Activated T-cell treated with anti-CD3 and anti-CD28 coated beads for 48 hours (primary cell): Measurements from ENCODE around the gene C3orf52.

Source experiments
- DNase-seq: peaks from one replicate; pipeline ENCODE4 v3.0.0-alpha.2; 2020; ENCODE audit warnings: low read depth

Gene C3orf52

GRCh38 chr3:112086875-112087524 lies 811 bp downstream of the C3orf52 start:
- DNase-seq: no peak

- no peak for DNase-seq
These were observed 1.6 kb downstream of the C3orf52 start for GRCh38 chr3:112087746-112088145.

GRCh38 chr3:112088944-112089343 lies 2.8 kb downstream of the C3orf52 start:
- DNase-seq: no peak

GRCh38 chr3:112089956-112090886 lies 4.0 kb downstream of the C3orf52 start:
- no peak for DNase-seq

GRCh38 chr3:112090887-112091586 lies 4.8 kb downstream of the C3orf52 start:
- no peak for DNase-seq

GRCh38 chr3:112092496-112093179 lies 6.4 kb downstream of the C3orf52 start:
- no peak for DNase-seq

GRCh38 chr3:112093180-112093522 lies 7.0 kb downstream of the C3orf52 start:
- DNase-seq: no peak

- no peak for DNase-seq
These were observed 9.5 kb downstream of the C3orf52 start for GRCh38 chr3:112095731-112096130.

GRCh38 chr3:112096176-112096575 lies 10.0 kb downstream of the C3orf52 start:
- DNase-seq: no peak

GRCh38 chr3:112097378-112097777 lies 11.2 kb downstream of the C3orf52 start:
- no peak for DNase-seq

GRCh38 chr3:112101916-112102315 lies 15.7 kb downstream of the C3orf52 start:
- DNase-seq: no peak

- DNase-seq: no peak
These were observed 18.6 kb downstream of the C3orf52 start for GRCh38 chr3:112104774-112105173.

- DNase-seq: no peak
These were observed 23.1 kb downstream of the C3orf52 start for GRCh38 chr3:112109322-112109721.

GRCh38 chr3:112111785-112112402 lies 25.7 kb downstream of the C3orf52 start:
- DNase-seq: peak; percentile 21

GRCh38 chr3:112114576-112115160 lies 28.5 kb downstream of the C3orf52 start:
- DNase-seq: no peak

GRCh38 chr3:112115161-112115739 lies 29.1 kb downstream of the C3orf52 start:
- no peak for DNase-seq

GRCh38 chr3:112115806-112116383 lies 29.7 kb downstream of the C3orf52 start:
- no peak for DNase-seq

GRCh38 chr3:112116748-112117186 lies 30.6 kb downstream of the C3orf52 start:
- DNase-seq: no peak

- DNase-seq: no peak
These were observed 31.2 kb downstream of the C3orf52 start for GRCh38 chr3:112117415-112117814.

- no peak for DNase-seq
These were observed 31.8 kb downstream of the C3orf52 start for GRCh38 chr3:112117841-112118571.
